ENCODE results near the gene OSER1. TPM values are rescaled to one million over a fixed set of nuclear protein-coding genes. Genes with fewer than 3 reads are reported as not detected.
"Not testable (repeated sequence)": the region's sequence is repeated elsewhere in the genome, so short reads cannot be mapped to it uniquely, and the experiment has no call there.

Gene OSER1
- total RNA-seq, 1 experiment from 2014 or later = 35.7 TPM

- Histone ChIP-seq H3K27ac (ENCODE audit: insufficient read length, low read depth, low read length) (no peak overlapping the region), H3K9me3 (ENCODE audit: control insufficient read depth, low read depth, low read length) (no peaks in the 10 kb centered on the region), H3K23me2 (ENCODE audit: insufficient read length, low read depth, low read length, poor library complexity, severe bottlenecking) (no peaks in the 10 kb centered on the region), H4K8ac (replicated peaks; ENCODE audit: insufficient read length, low read depth, low read length) (no peak overlapping the region), H2BK20ac (ENCODE audit: low read depth, low read length, poor library complexity, severe bottlenecking) (no peak overlapping the region), H3K23ac (ENCODE audit: insufficient read length, low read depth, low read length) (no peak overlapping the region), H2BK5ac (ENCODE audit: insufficient read length, low read length) (no peak overlapping the region), H4K20me1 (ENCODE audit: control insufficient read depth, insufficient read depth, insufficient read length) (no peaks in the 10 kb centered on the region), H3K56ac (ENCODE audit: insufficient read length, low read depth, low read length) (no peak overlapping the region), H3K9ac (ENCODE audit: extremely low read depth, insufficient read length, low read length) (no peak overlapping the region), H3K18ac (ENCODE audit: insufficient read length, low read depth, low read length) (no peak overlapping the region), H2AK5ac (ENCODE audit: insufficient read length, low read length) (no peak overlapping the region), H4K5ac (ENCODE audit: insufficient read length, low read depth, low read length) (no peak overlapping the region), H2BK120ac (ENCODE audit: low read depth, low read length, poor library complexity, severe bottlenecking) (no peak overlapping the region), H3K4me2 (ENCODE audit: insufficient read depth, insufficient read length, low read length) (no peak overlapping the region), H2AFZ (ENCODE audit: low read length) (no peak overlapping the region), H2BK15ac (ENCODE audit: low read depth, low read length) (no peak overlapping the region), H3K79me1 (ENCODE audit: insufficient read depth, low read depth, low read length, poor library complexity, severe bottlenecking) (no peaks in the 10 kb centered on the region), H3K4ac (ENCODE audit: low read depth, low read length) (no peak overlapping the region), H3K27me3 (ENCODE audit: insufficient read depth, low read length) (no peaks in the 10 kb centered on the region), H2BK12ac (ENCODE audit: insufficient read length, low read depth, low read length) (no peak overlapping the region), H4K91ac (ENCODE audit: insufficient read length, low read depth, low read length) (no peak overlapping the region), H3K79me2 (ENCODE audit: insufficient read depth, low read length) (no peaks in the 10 kb centered on the region), H3T11ph (ENCODE audit: low read length) (no peak overlapping the region), H3K14ac (ENCODE audit: insufficient read depth, low read length) (no peak overlapping the region), H3K4me1 (ENCODE audit: insufficient read depth, low read length) (no peaks in the 10 kb centered on the region)
- peaks cover 5% of the 10 kb centered on the region for H3K27me3 Mint-ChIP-seq (ENCODE audit: low read depth)
- TF ChIP-seq CTCF (conservative IDR thresholded peaks at IDR 0.05) = no peak
- H3K27ac Mint-ChIP-seq = no peak overlapping the region
- no CpG with 5 or more reads among the region's 2 CpGs for WGBS (ENCODE audit: extremely low coverage, insufficient read length, low lambda C conversion rate)
- DNase-seq = no peak
- peaks cover 15 to 23% (median 18%) of the 10 kb centered on the region in 3 experiments; a peak in 6 of 7 replicates for H3K36me3 Mint-ChIP-seq (ENCODE audit: insufficient read depth in 1 of 3, low read depth in 3 of 3)
- H3K9me3 Mint-ChIP-seq = no peaks in the 10 kb centered on the region
- H3K4me1 Mint-ChIP-seq = no peaks in the 10 kb centered on the region
- no peak overlapping the region for H3K4me3 Mint-ChIP-seq
These were observed 16.8 kb downstream of the OSER1 start for GRCh38 chr20:44193801-44194200.

- H3K23me2 ChIP-seq (ENCODE audit: insufficient read length, low read depth, low read length, poor library complexity, severe bottlenecking); H2AFZ ChIP-seq (ENCODE audit: low read length); H3K4me1 ChIP-seq (ENCODE audit: insufficient read depth, low read length); H3K27ac Mint-ChIP-seq; H3K9ac ChIP-seq (ENCODE audit: extremely low read depth, insufficient read length, low read length); H3K56ac ChIP-seq (ENCODE audit: insufficient read length, low read depth, low read length); H3K4me3 Mint-ChIP-seq; H2AK5ac ChIP-seq (ENCODE audit: insufficient read length, low read length); H2BK20ac ChIP-seq (ENCODE audit: low read depth, low read length, poor library complexity, severe bottlenecking); H3K79me2 ChIP-seq (ENCODE audit: insufficient read depth, low read length); H3K27me3 ChIP-seq (ENCODE audit: insufficient read depth, low read length); H4K20me1 ChIP-seq (ENCODE audit: control insufficient read depth, insufficient read depth, insufficient read length); H3K36me3 Mint-ChIP-seq (ENCODE audit: insufficient read depth in 1 of 3, low read depth in 3 of 3); H3K4me2 ChIP-seq (ENCODE audit: insufficient read depth, insufficient read length, low read length); H3K79me1 ChIP-seq (ENCODE audit: insufficient read depth, low read depth, low read length, poor library complexity, severe bottlenecking); H4K91ac ChIP-seq (ENCODE audit: insufficient read length, low read depth, low read length); H3K9me3 Mint-ChIP-seq; H3K14ac ChIP-seq (ENCODE audit: insufficient read depth, low read length); H2BK12ac ChIP-seq (ENCODE audit: insufficient read length, low read depth, low read length); H3T11ph ChIP-seq (ENCODE audit: low read length); H2BK5ac ChIP-seq (ENCODE audit: insufficient read length, low read length); DNase-seq; H3K18ac ChIP-seq (ENCODE audit: insufficient read length, low read depth, low read length); H3K4ac ChIP-seq (ENCODE audit: low read depth, low read length); H3K9me3 ChIP-seq (ENCODE audit: control insufficient read depth, low read depth, low read length); H3K27ac ChIP-seq (ENCODE audit: insufficient read length, low read depth, low read length); H4K5ac ChIP-seq (ENCODE audit: insufficient read length, low read depth, low read length); H2BK120ac ChIP-seq (ENCODE audit: low read depth, low read length, poor library complexity, severe bottlenecking); H4K8ac ChIP-seq (replicated peaks; ENCODE audit: insufficient read length, low read depth, low read length); H3K23ac ChIP-seq (ENCODE audit: insufficient read length, low read depth, low read length); H2BK15ac ChIP-seq (ENCODE audit: low read depth, low read length): not testable (repeated sequence)
- Mint-ChIP-seq H3K4me1 (peaks cover 8 to 10% of the 10 kb centered on the region in 2 experiments), H3K27me3 (ENCODE audit: low read depth) (peaks cover 12% of the 10 kb centered on the region)
- no CpG with 5 or more reads among the region's 5 CpGs for WGBS (ENCODE audit: extremely low coverage, insufficient read length, low lambda C conversion rate)
These were observed 18.9 kb downstream of the OSER1 start for GRCh38 chr20:44191640-44192039.
